HUES48 (cell line): ENCODE data around the gene ARIH2.

ENCODE experiments used
- H3K27ac ChIP-seq: one replicate; pipeline ENCODE4 v1.7.0; 2013; ENCODE audit warnings: low read depth, low read length, inconsistent platforms
- H3K27me3 ChIP-seq: 2 replicates; pipeline ENCODE4 v1.6.1; 2013; ENCODE audit warnings: mild to moderate bottlenecking, low read length; ENCODE audit not compliant: control insufficient read depth, insufficient read depth
- H3K36me3 ChIP-seq: 2 replicates; pipeline ENCODE4 v1.6.1; 2013; ENCODE audit warnings: low read length; ENCODE audit not compliant: control insufficient read depth, insufficient read depth
- H3K4me1 ChIP-seq: 2 replicates; pipeline ENCODE4 v1.6.1; 2013; ENCODE audit warnings: mild to moderate bottlenecking, low read length; ENCODE audit not compliant: control insufficient read depth, insufficient read depth
- H3K4me3 ChIP-seq: 2 replicates; pipeline ENCODE4 v1.5.1; 2013; ENCODE audit warnings: mild to moderate bottlenecking, low read depth, low read length
- H3K9ac ChIP-seq: 2 replicates; pipeline ENCODE4 v1.6.1; 2013; ENCODE audit warnings: mild to moderate bottlenecking, low read depth, low read length, moderate library complexity
- H3K9me3 ChIP-seq: 2 replicates; pipeline ENCODE4 v1.6.1; 2013; ENCODE audit warnings: low read length; ENCODE audit not compliant: control insufficient read depth, insufficient read depth

The ARIH2 gene

GRCh38 chr3:48929358-48930035 is 10.9 kb downstream of the ARIH2 start:
- Histone ChIP-seq H3K27me3 (no peaks in the 10 kb centered on the region), H3K9ac (no peak overlapping the region), H3K36me3 (peaks cover 71% of the 10 kb centered on the region), H3K27ac (no peak overlapping the region), H3K4me3 (no peak overlapping the region), H3K4me1 (no peaks in the 10 kb centered on the region), H3K9me3 (no peaks in the 10 kb centered on the region)

- Histone ChIP-seq H3K27ac (no peak overlapping the region), H3K27me3 (no peaks in the 10 kb centered on the region), H3K36me3 (peaks cover 78% of the 10 kb centered on the region), H3K9ac (no peak overlapping the region), H3K4me1 (no peaks in the 10 kb centered on the region), H3K9me3 (no peaks in the 10 kb centered on the region), H3K4me3 (no peak overlapping the region)
Measured at GRCh38 chr3:48930590-48930989, 11.9 kb downstream of the ARIH2 start.

- no peaks in the 10 kb centered on the region for H3K27me3 ChIP-seq
- H3K36me3 ChIP-seq, result peaks cover 71% of the 10 kb centered on the region
- H3K4me3 ChIP-seq, result no peak overlapping the region
- H3K9me3 ChIP-seq, result no peaks in the 10 kb centered on the region
- no peak overlapping the region for H3K27ac ChIP-seq
- no peak overlapping the region for H3K9ac ChIP-seq
- no peaks in the 10 kb centered on the region for H3K4me1 ChIP-seq
Measured at GRCh38 chr3:48931944-48932580, 13.4 kb downstream of the ARIH2 start.

GRCh38 chr3:48934333-48934991 is 15.8 kb downstream of the ARIH2 start:
- H3K4me3 ChIP-seq, result no peak overlapping the region

GRCh38 chr3:48935530-48935929 is 16.9 kb downstream of the ARIH2 start:
- no peak overlapping the region for H3K9ac ChIP-seq
- H3K9me3 ChIP-seq, result no peaks in the 10 kb centered on the region
- no peak overlapping the region for H3K4me3 ChIP-seq
- H3K36me3 ChIP-seq, result peaks cover 44% of the 10 kb centered on the region
- H3K27me3 ChIP-seq, result no peaks in the 10 kb centered on the region
- H3K27ac ChIP-seq, result no peak overlapping the region
- no peaks in the 10 kb centered on the region for H3K4me1 ChIP-seq

More at GRCh38 chr3:48934333-48934991, 15.8 kb downstream of the ARIH2 start:
- Histone ChIP-seq H3K27ac (no peak overlapping the region), H3K27me3 (no peaks in the 10 kb centered on the region), H3K36me3 (peaks cover 53% of the 10 kb centered on the region), H3K4me1 (no peaks in the 10 kb centered on the region), H3K9me3 (no peaks in the 10 kb centered on the region), H3K9ac (no peak overlapping the region)

GRCh38 chr3:48938156-48938555 is 19.5 kb downstream of the ARIH2 start:
- no peak overlapping the region for H3K27ac ChIP-seq
- H3K36me3 ChIP-seq, result peaks cover 35% of the 10 kb centered on the region
- H3K9ac ChIP-seq, result no peak overlapping the region

GRCh38 chr3:48938689-48939088 is 20.0 kb downstream of the ARIH2 start:
- Histone ChIP-seq H3K4me1 (no peaks in the 10 kb centered on the region), H3K9ac (no peak overlapping the region), H3K9me3 (no peaks in the 10 kb centered on the region), H3K27me3 (no peaks in the 10 kb centered on the region), H3K36me3 (peaks cover 37% of the 10 kb centered on the region), H3K27ac (no peak overlapping the region), H3K4me3 (no peak overlapping the region)

More at GRCh38 chr3:48938156-48938555, 19.5 kb downstream of the ARIH2 start:
- Histone ChIP-seq H3K27me3 (no peaks in the 10 kb centered on the region), H3K4me3 (no peak overlapping the region), H3K4me1 (no peaks in the 10 kb centered on the region), H3K9me3 (no peaks in the 10 kb centered on the region)

GRCh38 chr3:48945432-48945831 is 26.8 kb downstream of the ARIH2 start:
- Histone ChIP-seq H3K9ac (no peak overlapping the region), H3K9me3 (no peaks in the 10 kb centered on the region), H3K27me3 (no peaks in the 10 kb centered on the region), H3K4me1 (peaks cover 7% of the 10 kb centered on the region; the same call in 1 of the 2 replicates), H3K27ac (no peak overlapping the region), H3K36me3 (peaks cover 25% of the 10 kb centered on the region), H3K4me3 (no peak overlapping the region)

- no peaks in the 10 kb centered on the region for H3K27me3 ChIP-seq
- no peak overlapping the region for H3K4me3 ChIP-seq
- H3K27ac ChIP-seq, result no peak overlapping the region
- peaks cover 7% of the 10 kb centered on the region; the same call in 1 of the 2 replicates for H3K4me1 ChIP-seq
- H3K9ac ChIP-seq, result no peak overlapping the region
- no peaks in the 10 kb centered on the region for H3K9me3 ChIP-seq
- peaks cover 25% of the 10 kb centered on the region for H3K36me3 ChIP-seq
Measured at GRCh38 chr3:48945891-48946549, 27.4 kb downstream of the ARIH2 start.

GRCh38 chr3:48949376-48949717 is 30.7 kb downstream of the ARIH2 start:
- H3K4me3 ChIP-seq, result no peak overlapping the region
- H3K36me3 ChIP-seq, result peaks cover 22% of the 10 kb centered on the region
- H3K9me3 ChIP-seq, result no peaks in the 10 kb centered on the region
- H3K27ac ChIP-seq, result no peak overlapping the region
- no peak overlapping the region for H3K9ac ChIP-seq
- no peaks in the 10 kb centered on the region for H3K27me3 ChIP-seq
- H3K4me1 ChIP-seq, result peaks cover 7% of the 10 kb centered on the region; the same call in 1 of the 2 replicates

GRCh38 chr3:48950051-48950450 is 31.4 kb downstream of the ARIH2 start:
- Histone ChIP-seq H3K9me3 (no peaks in the 10 kb centered on the region), H3K4me1 (peaks cover 7% of the 10 kb centered on the region; the same call in 1 of the 2 replicates), H3K4me3 (no peak overlapping the region), H3K36me3 (peaks cover 18% of the 10 kb centered on the region), H3K27ac (no peak overlapping the region), H3K27me3 (no peaks in the 10 kb centered on the region), H3K9ac (no peak overlapping the region)
